ENCODE measurements around the gene PTGR3. TPM values are rescaled to one million over a fixed set of nuclear protein-coding genes. Genes with fewer than 3 reads are reported as not detected.

Gene PTGR3
- total and polyA plus RNA-seq, 9 donors = 15.4 to 55.7 (median 30.5) TPM

DNA sequence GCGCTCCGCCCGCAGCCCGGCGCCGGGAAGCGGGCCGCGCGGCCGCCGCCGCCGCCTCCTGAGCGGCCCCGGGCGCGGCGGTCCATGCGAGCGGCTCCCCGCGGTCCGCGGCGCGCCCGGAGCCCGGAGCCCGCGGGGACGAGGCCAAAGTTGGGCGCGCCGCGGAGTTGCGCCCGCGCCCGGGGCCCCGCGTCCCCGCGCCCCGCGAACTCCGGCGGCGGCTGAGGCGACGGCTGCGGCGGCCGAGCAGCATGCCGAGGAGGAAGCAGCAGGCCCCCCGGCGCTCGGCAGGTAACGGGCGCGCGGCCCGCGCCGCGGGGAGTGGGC lies 2.6 kb upstream of the PTGR3 start:
- H3K4me3 ChIP-seq = peak overlapping the region; percentile 71
- intact Hi-C loops (cut with DNase I) = loop anchor here in 2 of 4 donors (5.0 kb wide), 2 partner anchors 36 to 41 kb away; no protein-coding TSS in a partner anchor
- no peaks in the 10 kb centered on the region for H3K36me3 ChIP-seq
- no peak for DNase-seq
- H3K27ac ChIP-seq = peak overlapping the region; percentile 80 to 82
- WGBS, 3 donors = 0% methylated on average over 16 to 62 of the region's 66 CpGs; no CpG with 5 or more reads in 1 of the 3 donors
- no peaks in the 10 kb centered on the region for H3K27me3 ChIP-seq
- TF ChIP-seq, protein P1, sequence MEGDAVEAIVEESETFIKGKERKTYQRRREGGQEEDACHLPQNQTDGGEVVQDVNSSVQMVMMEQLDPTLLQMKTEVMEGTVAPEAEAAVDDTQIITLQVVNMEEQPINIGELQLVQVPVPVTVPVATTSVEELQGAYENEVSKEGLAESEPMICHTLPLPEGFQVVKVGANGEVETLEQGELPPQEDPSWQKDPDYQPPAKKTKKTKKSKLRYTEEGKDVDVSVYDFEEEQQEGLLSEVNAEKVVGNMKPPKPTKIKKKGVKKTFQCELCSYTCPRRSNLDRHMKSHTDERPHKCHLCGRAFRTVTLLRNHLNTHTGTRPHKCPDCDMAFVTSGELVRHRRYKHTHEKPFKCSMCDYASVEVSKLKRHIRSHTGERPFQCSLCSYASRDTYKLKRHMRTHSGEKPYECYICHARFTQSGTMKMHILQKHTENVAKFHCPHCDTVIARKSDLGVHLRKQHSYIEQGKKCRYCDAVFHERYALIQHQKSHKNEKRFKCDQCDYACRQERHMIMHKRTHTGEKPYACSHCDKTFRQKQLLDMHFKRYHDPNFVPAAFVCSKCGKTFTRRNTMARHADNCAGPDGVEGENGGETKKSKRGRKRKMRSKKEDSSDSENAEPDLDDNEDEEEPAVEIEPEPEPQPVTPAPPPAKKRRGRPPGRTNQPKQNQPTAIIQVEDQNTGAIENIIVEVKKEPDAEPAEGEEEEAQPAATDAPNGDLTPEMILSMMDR (IDR thresholded peaks at IDR 0.05) = no peak
- no peak for TF ChIP-seq POLR2A (IDR thresholded peaks at IDR 0.05)
- TF ChIP-seq EP300 (IDR thresholded peaks at IDR 0.05) = no peak
- H3K9me3 ChIP-seq = no peaks in the 10 kb centered on the region
- peaks cover 10% of the 10 kb centered on the region for H3K4me1 ChIP-seq (ENCODE audit: insufficient read depth)

DNA sequence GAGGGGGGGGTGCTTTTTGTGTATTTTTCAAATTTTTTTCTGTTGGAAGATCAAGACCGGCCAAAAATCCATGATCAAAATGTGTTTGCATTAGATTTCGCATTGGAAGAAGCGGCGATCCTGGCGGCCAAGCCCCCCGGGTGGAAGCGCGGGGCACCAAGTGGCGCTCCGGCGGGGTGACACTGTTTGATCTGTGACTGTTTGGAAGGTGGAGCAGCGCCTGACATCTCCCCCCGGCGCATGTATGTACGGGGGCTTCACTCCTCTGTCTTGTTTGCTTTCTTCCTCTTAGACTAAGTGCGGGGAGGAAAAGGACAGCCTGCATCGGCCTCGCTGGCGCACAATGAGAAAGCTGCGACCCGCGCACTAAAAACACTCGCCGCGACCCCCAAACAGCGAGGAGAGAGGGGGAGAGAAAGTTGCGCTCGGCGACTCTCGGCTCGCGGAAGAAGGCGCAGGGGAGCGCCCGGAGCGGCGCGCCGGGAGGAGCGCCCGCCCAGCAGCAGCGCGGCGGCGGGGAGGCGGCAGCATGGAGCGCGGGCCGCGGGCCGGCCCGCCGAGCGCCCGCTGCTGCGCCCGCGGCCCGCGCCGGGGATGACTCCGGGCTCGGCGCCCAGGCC lies 2.2 kb upstream of the PTGR3 start:
- Histone ChIP-seq H3K36me3 (no peaks in the 10 kb centered on the region), H3K27ac (peak overlapping the region; percentile 64 to 99), H3K4me1 (ENCODE audit: insufficient read depth) (peaks cover 8% of the 10 kb centered on the region), H3K27me3 (no peaks in the 10 kb centered on the region), H3K4me3 (peak overlapping the region; percentile 85), H3K9me3 (no peaks in the 10 kb centered on the region)
- 0% methylated on average over 31 to 64 of the region's 64 CpGs for WGBS, 3 donors
- no peak for TF ChIP-seq POLR2A (IDR thresholded peaks at IDR 0.05)
- TF ChIP-seq EP300 (IDR thresholded peaks at IDR 0.05) = no peak
- TF ChIP-seq, protein P1 (IDR thresholded peaks at IDR 0.05) = no peak
- DNase-seq = peak in 1 of 5 donors; percentile 54
- intact Hi-C loops (cut with DNase I) = loop anchor here in 2 of 4 donors (5.0 kb wide), 2 partner anchors 36 to 41 kb away; no protein-coding TSS in a partner anchor

DNA sequence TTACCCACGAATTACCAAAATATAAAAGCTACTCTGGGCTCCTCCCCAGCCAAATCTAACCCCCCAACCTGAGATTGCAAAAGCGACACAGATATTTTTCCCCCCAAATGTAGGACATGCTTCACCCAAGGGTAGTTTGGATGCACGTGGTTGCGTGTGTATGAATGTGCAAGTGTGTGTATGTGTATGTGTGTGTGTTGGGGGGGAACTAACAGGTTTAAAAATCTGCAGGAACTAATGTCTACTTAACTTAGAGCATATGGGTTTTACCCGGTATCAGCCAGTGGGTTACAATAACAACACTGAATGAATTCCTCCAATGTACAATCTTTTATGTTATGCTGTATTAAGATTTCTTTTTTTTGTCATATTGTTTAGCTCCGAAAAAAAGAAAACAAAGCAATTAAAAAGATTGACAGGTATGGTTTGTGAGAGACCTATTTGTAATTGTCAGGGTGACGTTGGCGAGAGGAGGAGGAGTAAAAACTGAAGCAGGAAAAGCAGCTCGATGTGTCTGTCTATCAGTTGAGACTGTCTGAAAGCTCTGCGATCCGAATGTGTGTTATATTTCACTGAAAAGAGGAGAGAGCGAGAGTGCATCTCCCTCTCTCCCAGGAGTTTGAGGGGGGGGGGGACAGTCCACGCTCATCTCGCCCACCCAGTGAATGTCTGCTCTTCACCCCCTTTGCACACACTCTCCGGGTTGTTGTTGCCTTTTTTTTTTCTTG lies 1.5 kb upstream of the PTGR3 start, which contains the start of gene TSHZ1:
TSS of gene TSHZ1 (plus strand) at position 524 of the 728 bp plus-strand sequence. CDS start 1,080 bp downstream, outside the sequence.
- TF ChIP-seq POLR2A (IDR thresholded peaks at IDR 0.05) (peak; percentile 72), EP300 (IDR thresholded peaks at IDR 0.05) (no peak)
- Histone ChIP-seq H3K4me1 (ENCODE audit: insufficient read depth) (peaks cover 8% of the 10 kb centered on the region), H3K36me3 (no peaks in the 10 kb centered on the region), H3K4me3 (peak within 1 kb of the TSS; percentile 97), H3K27ac (peak within 1 kb of the TSS; percentile 87 to 99), H3K27me3 (no peaks in the 10 kb centered on the region), H3K9me3 (no peaks in the 10 kb centered on the region)
- peak in 4 of 5 donors; percentile 61 to 72 (median 66) for DNase-seq
- intact Hi-C loops (cut with DNase I) = loop anchor here in 2 of 4 donors (5.0 kb wide), 2 partner anchors 37 to 42 kb away; no protein-coding TSS in a partner anchor
- 1 to 3% (median 3%) methylated on average over 15 of the region's 15 CpGs for WGBS, 3 donors

DNA sequence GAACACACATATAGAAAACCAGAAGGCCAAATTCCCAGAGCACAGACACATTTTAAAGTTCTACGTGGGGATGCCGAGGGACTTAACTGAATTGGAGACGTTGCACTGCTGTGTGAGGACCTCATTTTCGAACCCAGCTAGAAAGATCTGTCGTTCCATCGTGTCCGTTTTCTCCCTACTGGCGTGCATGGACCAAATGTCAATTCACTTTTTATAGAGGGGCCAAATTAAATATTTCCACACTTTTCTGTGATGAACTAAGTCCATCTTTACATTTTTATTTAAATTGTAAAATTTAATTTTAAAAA lies 966 bp upstream of the PTGR3 start:
- Histone ChIP-seq H3K27ac (peak overlapping the region; percentile 87 to 99), H3K27me3 (no peaks in the 10 kb centered on the region), H3K4me3 (peak overlapping the region; percentile 97), H3K4me1 (ENCODE audit: insufficient read depth) (peaks cover 6% of the 10 kb centered on the region), H3K9me3 (no peaks in the 10 kb centered on the region), H3K36me3 (no peaks in the 10 kb centered on the region)
- WGBS, 3 donors = 0 to 2% (median 1%) methylated on average over 8 of the region's 8 CpGs
- no peak for TF ChIP-seq POLR2A (IDR thresholded peaks at IDR 0.05)
- TF ChIP-seq, protein P1 (IDR thresholded peaks at IDR 0.05) = no peak
- no peak for TF ChIP-seq EP300 (IDR thresholded peaks at IDR 0.05)
- intact Hi-C loops (cut with DNase I) = loop anchor here in 3 of 4 donors (5.0 to 10.0 kb wide), 4 partner anchors 37 to 1055 kb away; no protein-coding TSS in a partner anchor
- DNase-seq = no peak
